Karpas-422 (cell line): ENCODE data around the gene CLEC5A. TPM values are rescaled to one million over a fixed set of nuclear protein-coding genes. Genes with fewer than 3 reads are reported as not detected.
"Not testable (repeated sequence)": the region's sequence is repeated elsewhere in the genome, so short reads cannot be mapped to it uniquely, and the experiment has no call there.

ENCODE experiments used
- DNase-seq: peaks from one replicate; pipeline ENCODE4 v3.0.0-alpha.2; 2015
- H2AFZ ChIP-seq: fragments of 200-600 bp; sonication (generic); 2 replicates; pipeline ENCODE4 v1.6.1; 2014; ENCODE audit warnings: antibody characterized with exemption, low read length, mixed read lengths
- H3K27ac ChIP-seq: fragments of 200-600 bp; sonication (generic); 2 replicates; pipeline ENCODE4 v1.5.1; 2014; ENCODE audit warnings: mild to moderate bottlenecking, low read length, moderate library complexity
- H3K27me3 ChIP-seq: fragments of 200-600 bp; sonication (generic); 2 replicates; pipeline ENCODE4 v1.6.1; 2014; ENCODE audit warnings: low read length, mixed read lengths
- H3K36me3 ChIP-seq: fragments of 200-600 bp; sonication (generic); 2 replicates; pipeline ENCODE4 v1.6.1; 2014; ENCODE audit warnings: low read length, mixed read lengths; ENCODE audit not compliant: insufficient read depth
- H3K4me1 ChIP-seq: fragments of 200-600 bp; sonication (generic); 2 replicates; pipeline ENCODE4 v1.6.1; 2014; ENCODE audit warnings: mild to moderate bottlenecking, low read length, mixed read lengths
- H3K4me2 ChIP-seq: fragments of 200-600 bp; sonication (generic); 2 replicates; pipeline ENCODE4 v1.6.1; 2014; ENCODE audit warnings: low read length, low read depth, mild to moderate bottlenecking; ENCODE audit not compliant: poor library complexity, severe bottlenecking
- H3K4me3 ChIP-seq: fragments of 200-600 bp; sonication (generic); 2 replicates; pipeline ENCODE4 v1.5.1; 2014; ENCODE audit warnings: mild to moderate bottlenecking, antibody characterized with exemption, low read length, mixed read lengths
- H3K79me2 ChIP-seq: fragments of 200-600 bp; sonication (generic); 2 replicates; pipeline ENCODE4 v1.6.1; 2014; ENCODE audit warnings: mild to moderate bottlenecking, low read length, mixed read lengths
- H3K9ac ChIP-seq: fragments of 200-600 bp; sonication (generic); 2 replicates; pipeline ENCODE4 v1.6.0; 2014; ENCODE audit warnings: low read length
- H3K9me2 ChIP-seq: fragments of 200-600 bp; sonication (generic), shearing (Covaris generic); replicated peaks from 2 replicates; pipeline ENCODE4 v1.6.0; 2014; ENCODE audit warnings: mild to moderate bottlenecking, low read length, moderate library complexity; ENCODE audit not compliant: insufficient read depth
- H3K9me3 ChIP-seq: fragments of 300-700, 200-600 bp; sonication (generic); 2 replicates; pipeline ENCODE4 v1.6.1; 2014; ENCODE audit warnings: low read length, mixed read lengths
- H4K20me1 ChIP-seq: fragments of 200-600 bp; sonication (generic); 2 replicates; pipeline ENCODE4 v1.6.1; 2014; ENCODE audit warnings: mild to moderate bottlenecking, antibody characterized with exemption, low read length, low read depth; ENCODE audit not compliant: insufficient read depth
- total RNA-seq: library from RNA; depleted of rRNA; stranded (reverse); fragments of >200 nt; shearing (Covaris generic); gene quantifications from 2 replicates; pipeline ENCODE4 v1.2.3, GENCODE V29; 2014; ENCODE audit warnings: low replicate concordance

CLEC5A gene
- total RNA-seq, 1 experiment from 2014 or later, result not detected

- not testable (repeated sequence) for DNase-seq, H3K36me3 ChIP-seq, H3K9me3 ChIP-seq, H3K4me1 ChIP-seq, H3K27me3 ChIP-seq, H3K4me2 ChIP-seq, H3K9ac ChIP-seq, H4K20me1 ChIP-seq, H3K4me3 ChIP-seq, H3K79me2 ChIP-seq, H3K9me2 ChIP-seq, H3K27ac ChIP-seq, H2AFZ ChIP-seq
These were observed 39.2 kb upstream of the CLEC5A start for GRCh38 chr7:141985926-141986325.

- no peak overlapping the region for H3K4me2 ChIP-seq
- H3K27me3 ChIP-seq, result no peaks in the 10 kb centered on the region
- no peak overlapping the region for H3K9ac ChIP-seq
- H3K9me2 ChIP-seq, result no peaks in the 10 kb centered on the region
- H3K36me3 ChIP-seq, result no peaks in the 10 kb centered on the region
- no peaks in the 10 kb centered on the region for H3K9me3 ChIP-seq
- no peak for DNase-seq
- peaks cover 3% of the 10 kb centered on the region for H3K4me1 ChIP-seq
- H3K4me3 ChIP-seq, result no peak overlapping the region
- H2AFZ ChIP-seq, result no peak overlapping the region
- H3K79me2 ChIP-seq, result no peaks in the 10 kb centered on the region
- no peak overlapping the region for H3K27ac ChIP-seq
- H4K20me1 ChIP-seq, result no peaks in the 10 kb centered on the region
These were observed 32.8 kb upstream of the CLEC5A start for GRCh38 chr7:141979568-141979967.

GRCh38 chr7:141978351-141978750 is 31.6 kb upstream of the CLEC5A start:
- no peak overlapping the region for H3K4me3 ChIP-seq

GRCh38 chr7:141976524-141977245 is 29.9 kb upstream of the CLEC5A start:
- DNase-seq, result no peak
- no peaks in the 10 kb centered on the region for H4K20me1 ChIP-seq
- H3K4me2 ChIP-seq, result no peak overlapping the region
- no peak overlapping the region for H3K9ac ChIP-seq
- H3K36me3 ChIP-seq, result no peaks in the 10 kb centered on the region
- no peak overlapping the region for H2AFZ ChIP-seq
- no peaks in the 10 kb centered on the region for H3K9me2 ChIP-seq
- H3K27ac ChIP-seq, result no peak overlapping the region
- no peak overlapping the region for H3K4me3 ChIP-seq
- peaks cover 19% of the 10 kb centered on the region for H3K4me1 ChIP-seq
- H3K27me3 ChIP-seq, result no peaks in the 10 kb centered on the region
- H3K79me2 ChIP-seq, result no peaks in the 10 kb centered on the region
- no peaks in the 10 kb centered on the region for H3K9me3 ChIP-seq

More at GRCh38 chr7:141978351-141978750, 31.6 kb upstream of the CLEC5A start:
- no peak for DNase-seq
- H3K4me2 ChIP-seq, result no peak overlapping the region
- H3K36me3 ChIP-seq, result no peaks in the 10 kb centered on the region
- no peaks in the 10 kb centered on the region for H3K27me3 ChIP-seq
- no peak overlapping the region for H3K27ac ChIP-seq
- no peaks in the 10 kb centered on the region for H3K9me2 ChIP-seq
- no peak overlapping the region for H2AFZ ChIP-seq
- no peaks in the 10 kb centered on the region for H4K20me1 ChIP-seq
- no peak overlapping the region for H3K9ac ChIP-seq
- H3K4me1 ChIP-seq, result peaks cover 15% of the 10 kb centered on the region
- no peaks in the 10 kb centered on the region for H3K79me2 ChIP-seq
- no peaks in the 10 kb centered on the region for H3K9me3 ChIP-seq

- no peak overlapping the region for H3K4me2 ChIP-seq
- H3K9ac ChIP-seq, result no peak overlapping the region
- no peaks in the 10 kb centered on the region for H4K20me1 ChIP-seq
- H3K27me3 ChIP-seq, result no peaks in the 10 kb centered on the region
- H3K9me2 ChIP-seq, result no peaks in the 10 kb centered on the region
- no peaks in the 10 kb centered on the region for H3K9me3 ChIP-seq
- peaks cover 19% of the 10 kb centered on the region for H3K4me1 ChIP-seq
- no peak overlapping the region for H3K4me3 ChIP-seq
- H3K27ac ChIP-seq, result no peak overlapping the region
- DNase-seq, result peak; percentile 84
- no peaks in the 10 kb centered on the region for H3K79me2 ChIP-seq
- H2AFZ ChIP-seq, result no peak overlapping the region
- no peaks in the 10 kb centered on the region for H3K36me3 ChIP-seq
These were observed 29.2 kb upstream of the CLEC5A start for GRCh38 chr7:141975806-141976523.

GRCh38 chr7:141974831-141975230 is 28.1 kb upstream of the CLEC5A start:
- no peaks in the 10 kb centered on the region for H4K20me1 ChIP-seq
- DNase-seq, result peak; percentile 62

GRCh38 chr7:141973673-141974072 is 26.9 kb upstream of the CLEC5A start, which contains the start of gene TAS2R38:
TAS2R38 (minus strand) TSS chr7:141973773; CDS start chr7:141973689, 84 bp downstream.
- peaks cover 19% of the 10 kb centered on the region for H3K4me1 ChIP-seq
- H4K20me1 ChIP-seq, result no peaks in the 10 kb centered on the region
- H3K27me3 ChIP-seq, result no peaks in the 10 kb centered on the region
- H3K9ac ChIP-seq, result no peak within 1 kb of the TSS
- no peaks in the 10 kb centered on the region for H3K79me2 ChIP-seq
- no peak within 1 kb of the TSS for H3K27ac ChIP-seq
- no peak within 1 kb of the TSS for H3K4me3 ChIP-seq
- H2AFZ ChIP-seq, result no peak within 1 kb of the TSS
- peak within 1 kb of the TSS; percentile 23 for H3K4me2 ChIP-seq
- no peaks in the 10 kb centered on the region for H3K9me3 ChIP-seq
- DNase-seq, result no peak
- no peaks in the 10 kb centered on the region for H3K36me3 ChIP-seq
- no peaks in the 10 kb centered on the region for H3K9me2 ChIP-seq

More at GRCh38 chr7:141974831-141975230, 28.1 kb upstream of the CLEC5A start:
- Histone ChIP-seq H3K4me2 (peak overlapping the region; percentile 23), H3K4me1 (peaks cover 19% of the 10 kb centered on the region), H3K9me3 (no peaks in the 10 kb centered on the region), H3K27ac (no peak overlapping the region), H2AFZ (no peak overlapping the region), H3K9ac (no peak overlapping the region), H3K79me2 (no peaks in the 10 kb centered on the region), H3K27me3 (no peaks in the 10 kb centered on the region), H3K36me3 (no peaks in the 10 kb centered on the region), H3K4me3 (no peak overlapping the region), H3K9me2 (no peaks in the 10 kb centered on the region)

- DNase-seq, result peak; percentile 61
- Histone ChIP-seq H3K27me3 (no peaks in the 10 kb centered on the region), H3K9me3 (no peaks in the 10 kb centered on the region), H3K27ac (no peak overlapping the region), H3K79me2 (no peaks in the 10 kb centered on the region), H3K4me2 (no peak overlapping the region), H2AFZ (no peak overlapping the region), H3K4me3 (no peak overlapping the region), H4K20me1 (no peaks in the 10 kb centered on the region), H3K9me2 (no peaks in the 10 kb centered on the region), H3K4me1 (peaks cover 13% of the 10 kb centered on the region), H3K36me3 (no peaks in the 10 kb centered on the region), H3K9ac (no peak overlapping the region)
These were observed 14.1 kb upstream of the CLEC5A start for GRCh38 chr7:141960687-141961422.
